MM.1S (cell line): ENCODE measurements around the gene KYAT1.

ENCODE experiments used
- CTCF ChIP-seq: fragments of 300-600 bp; sonication (generic); IDR thresholded peaks from 2 replicates; pipeline ENCODE4 v1.5.1; 2016; ENCODE audit warnings: antibody characterized with exemption, low read length, mixed read lengths
- EZH2 ChIP-seq: fragments of 300-600 bp; sonication (generic); optimal IDR thresholded peaks from 2 replicates; pipeline ENCODE3; 2017; ENCODE audit warnings: low read depth, mild to moderate bottlenecking, antibody characterized with exemption, low read length, mixed read lengths
- EZH2phosphoT487 ChIP-seq: fragments of 300-600 bp; sonication (generic); IDR thresholded peaks from 2 replicates; pipeline ENCODE4 v1.6.1; 2018; ENCODE audit warnings: antibody characterized with exemption, low read length

DNA sequence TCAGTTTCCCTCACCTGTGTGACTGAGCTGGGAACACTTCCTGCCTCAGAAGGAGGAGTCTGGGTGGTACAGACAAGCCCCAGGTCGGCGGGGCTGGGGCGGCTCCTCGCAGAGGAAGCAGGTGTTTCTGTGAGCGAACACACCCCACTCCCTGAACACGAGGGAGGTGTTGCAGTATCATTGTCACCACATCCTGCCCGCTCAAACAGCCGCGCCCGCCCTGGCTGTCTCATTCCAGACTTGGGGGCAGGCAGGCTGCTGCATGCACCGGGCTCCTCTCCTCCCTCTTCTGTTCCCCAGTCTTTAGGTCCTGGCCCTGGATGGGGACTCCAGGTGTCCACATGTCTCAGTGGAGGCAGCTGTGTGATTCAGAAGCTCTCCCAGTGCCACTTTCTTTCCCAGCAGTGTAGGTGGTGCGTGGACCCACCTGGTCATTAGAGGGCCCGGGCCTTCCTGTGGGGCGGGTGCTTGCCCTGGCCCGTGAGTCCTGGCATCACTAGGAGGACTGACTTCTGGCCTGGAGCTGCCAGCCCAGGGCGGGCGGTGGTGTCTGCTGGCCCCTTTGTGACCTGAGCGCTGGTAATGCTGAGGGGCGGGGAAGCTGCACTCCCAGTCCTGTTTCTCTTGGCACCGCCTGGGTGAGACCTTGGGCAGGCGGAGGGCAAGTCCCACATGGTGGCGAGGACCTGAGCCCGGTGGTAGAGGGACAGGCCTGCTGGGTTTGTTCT is 20.8 kb upstream of the KYAT1 start:
- TF ChIP-seq EZH2 (no peak), CTCF (no peak), EZH2phosphoT487 (no peak)
